Fibroblast of mammary gland (primary cell): ENCODE measurements around the gene NEIL1.
"Not testable (repeated sequence)": the region's sequence is repeated elsewhere in the genome, so short reads cannot be mapped to it uniquely, and the experiment has no call there.

Source experiments
- DNase-seq: peaks from one replicate; pipeline ENCODE4 v3.0.0-alpha.2; 2010; ENCODE audit warnings: low read depth
- H3K4me3 ChIP-seq: 2 replicates; pipeline ENCODE4 v1.5.1; 2011; ENCODE audit warnings: low read depth, mild to moderate bottlenecking, low read length, moderate library complexity; ENCODE audit not compliant: control insufficient read depth
- CTCF ChIP-seq: conservative IDR thresholded peaks from 2 replicates; pipeline ENCODE4 v1.5.1; 2011; ENCODE audit warnings: low read depth, low read length, inconsistent platforms; ENCODE audit not compliant: control insufficient read depth, insufficient read depth

NEIL1 gene

GRCh38 chr15:75309711-75310110 is 37.1 kb upstream of the NEIL1 start:
- H3K4me3 ChIP-seq = no peak overlapping the region
- peak; percentile 12 for DNase-seq
- no peak for TF ChIP-seq CTCF

GRCh38 chr15:75312548-75312947 is 34.3 kb upstream of the NEIL1 start:
- peak; percentile 57 for DNase-seq
- not testable (repeated sequence) for H3K4me3 ChIP-seq

DNA sequence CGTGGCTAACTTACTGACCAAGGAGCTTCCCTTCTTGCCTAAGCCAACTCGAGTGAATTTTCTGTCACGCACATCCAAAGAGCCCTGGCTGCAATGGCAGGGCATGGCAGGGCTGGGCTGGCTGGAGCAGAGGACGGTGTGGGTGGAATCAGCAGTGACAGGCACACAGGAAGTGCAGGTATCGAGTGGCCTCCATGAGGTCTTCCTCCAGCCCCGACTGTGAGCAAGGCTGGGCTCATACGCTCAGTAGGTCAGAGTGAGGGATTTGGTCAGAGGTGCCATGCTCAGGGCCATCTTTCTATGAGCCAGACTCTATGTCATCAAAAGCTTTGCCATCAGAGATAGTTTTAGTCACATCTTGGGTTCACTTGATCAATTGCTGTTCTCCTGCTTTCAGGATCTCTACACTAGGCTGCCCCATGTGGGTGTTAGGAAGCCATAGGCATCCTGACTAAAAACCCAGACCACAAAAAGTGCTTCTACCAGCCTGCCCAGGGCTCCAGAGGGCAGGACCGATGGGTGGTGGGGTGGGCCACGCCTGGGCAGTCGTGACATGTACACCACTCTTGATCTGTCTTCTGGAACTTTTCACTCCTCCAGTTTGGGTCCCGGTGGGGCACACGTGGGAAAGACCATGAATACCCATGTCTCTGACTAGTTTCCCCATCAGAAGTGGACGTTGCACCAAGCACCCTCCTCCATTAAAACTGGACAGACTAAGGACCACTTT is 33.6 kb upstream of the NEIL1 start:
- DNase-seq = no peak
- no peak for TF ChIP-seq CTCF
- no peak overlapping the region for H3K4me3 ChIP-seq

GRCh38 chr15:75314552-75315290 is 32.1 kb upstream of the NEIL1 start:
- no peak for DNase-seq
- no peak overlapping the region for H3K4me3 ChIP-seq
- TF ChIP-seq CTCF = no peak

GRCh38 chr15:75319231-75319897 is 27.5 kb upstream of the NEIL1 start:
- H3K4me3 ChIP-seq, DNase-seq: not testable (repeated sequence)

DNA sequence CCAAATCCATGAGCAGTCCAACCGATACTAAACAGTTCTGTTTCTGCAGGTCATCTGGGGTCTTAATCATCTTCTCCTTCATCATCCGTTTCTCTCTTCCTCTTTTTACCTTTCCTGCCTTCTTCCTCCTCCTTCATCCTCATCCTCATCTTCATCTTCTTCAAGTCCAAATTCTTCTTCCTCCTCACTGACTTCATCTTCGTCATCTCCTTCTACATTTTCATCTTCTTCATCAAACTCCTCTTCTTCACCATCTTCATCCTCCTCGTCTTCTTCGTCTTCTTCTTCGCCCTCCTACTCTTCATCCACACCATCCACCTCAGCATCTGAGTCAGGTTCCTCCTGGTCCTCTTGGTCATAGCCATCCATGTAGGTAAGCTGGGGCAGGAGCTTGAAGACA is 25.1 kb upstream of the NEIL1 start:
- no peak overlapping the region for H3K4me3 ChIP-seq
- DNase-seq = no peak
- TF ChIP-seq CTCF = no peak

DNA sequence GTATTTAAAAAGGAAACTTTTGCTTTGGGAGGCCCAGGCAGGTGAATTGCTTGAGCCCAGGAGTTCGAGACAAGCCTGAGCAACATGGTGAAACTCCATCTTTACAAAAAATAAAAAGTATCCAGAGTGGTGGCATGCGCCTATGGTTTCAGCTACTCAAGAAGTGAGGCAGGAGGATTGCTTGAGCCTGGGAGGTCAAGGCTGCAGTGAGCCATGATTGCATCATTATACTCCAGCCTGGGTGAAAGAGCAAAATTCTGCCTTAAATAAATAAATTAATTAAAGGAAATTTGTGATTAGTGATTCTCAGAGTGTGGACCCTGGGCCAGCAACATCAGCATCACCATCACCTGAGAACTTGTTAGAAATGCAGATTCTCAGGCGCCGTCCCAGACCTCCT is 20.9 kb upstream of the NEIL1 start:
- no peak for TF ChIP-seq CTCF
- no peak for DNase-seq
- no peak overlapping the region for H3K4me3 ChIP-seq

DNA sequence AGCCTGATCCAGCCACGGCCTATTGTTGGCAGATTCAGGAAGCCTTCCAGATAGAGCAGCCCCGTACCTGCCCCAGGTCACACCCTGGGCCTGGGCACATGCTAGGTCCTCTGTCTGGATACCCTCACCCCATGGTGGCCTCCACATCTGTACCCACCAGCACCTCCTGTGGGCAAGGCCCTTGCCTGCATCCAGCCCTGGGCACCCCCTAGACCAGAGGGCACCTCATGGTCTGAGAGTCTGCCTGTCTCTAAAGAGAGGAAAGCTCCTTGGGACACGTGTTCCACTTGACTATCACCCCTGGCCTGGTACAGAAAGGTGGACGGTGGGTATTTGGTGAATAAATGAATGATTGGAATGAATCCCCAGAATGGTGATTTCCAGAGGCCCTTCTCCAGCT is 19.8 kb upstream of the NEIL1 start:
- no peak for TF ChIP-seq CTCF
- no peak overlapping the region for H3K4me3 ChIP-seq
- DNase-seq = no peak
